Aortic smooth muscle cell (primary cell): ENCODE results near the gene TMLHE. TPM values are rescaled to one million over a fixed set of nuclear protein-coding genes. Genes with fewer than 3 reads are reported as not detected.

ENCODE experiments used
- total RNA-seq: library from RNA; depleted of rRNA; stranded (reverse); fragments of >200 nt; gene quantifications from 2 replicates; pipeline ENCODE4 v1.2.3, GENCODE V29; 2014

The TMLHE gene, protein sequence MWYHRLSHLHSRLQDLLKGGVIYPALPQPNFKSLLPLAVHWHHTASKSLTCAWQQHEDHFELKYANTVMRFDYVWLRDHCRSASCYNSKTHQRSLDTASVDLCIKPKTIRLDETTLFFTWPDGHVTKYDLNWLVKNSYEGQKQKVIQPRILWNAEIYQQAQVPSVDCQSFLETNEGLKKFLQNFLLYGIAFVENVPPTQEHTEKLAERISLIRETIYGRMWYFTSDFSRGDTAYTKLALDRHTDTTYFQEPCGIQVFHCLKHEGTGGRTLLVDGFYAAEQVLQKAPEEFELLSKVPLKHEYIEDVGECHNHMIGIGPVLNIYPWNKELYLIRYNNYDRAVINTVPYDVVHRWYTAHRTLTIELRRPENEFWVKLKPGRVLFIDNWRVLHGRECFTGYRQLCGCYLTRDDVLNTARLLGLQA
- total RNA-seq = 12.4 and 16.5 TPM in 2 replicates

DNA sequence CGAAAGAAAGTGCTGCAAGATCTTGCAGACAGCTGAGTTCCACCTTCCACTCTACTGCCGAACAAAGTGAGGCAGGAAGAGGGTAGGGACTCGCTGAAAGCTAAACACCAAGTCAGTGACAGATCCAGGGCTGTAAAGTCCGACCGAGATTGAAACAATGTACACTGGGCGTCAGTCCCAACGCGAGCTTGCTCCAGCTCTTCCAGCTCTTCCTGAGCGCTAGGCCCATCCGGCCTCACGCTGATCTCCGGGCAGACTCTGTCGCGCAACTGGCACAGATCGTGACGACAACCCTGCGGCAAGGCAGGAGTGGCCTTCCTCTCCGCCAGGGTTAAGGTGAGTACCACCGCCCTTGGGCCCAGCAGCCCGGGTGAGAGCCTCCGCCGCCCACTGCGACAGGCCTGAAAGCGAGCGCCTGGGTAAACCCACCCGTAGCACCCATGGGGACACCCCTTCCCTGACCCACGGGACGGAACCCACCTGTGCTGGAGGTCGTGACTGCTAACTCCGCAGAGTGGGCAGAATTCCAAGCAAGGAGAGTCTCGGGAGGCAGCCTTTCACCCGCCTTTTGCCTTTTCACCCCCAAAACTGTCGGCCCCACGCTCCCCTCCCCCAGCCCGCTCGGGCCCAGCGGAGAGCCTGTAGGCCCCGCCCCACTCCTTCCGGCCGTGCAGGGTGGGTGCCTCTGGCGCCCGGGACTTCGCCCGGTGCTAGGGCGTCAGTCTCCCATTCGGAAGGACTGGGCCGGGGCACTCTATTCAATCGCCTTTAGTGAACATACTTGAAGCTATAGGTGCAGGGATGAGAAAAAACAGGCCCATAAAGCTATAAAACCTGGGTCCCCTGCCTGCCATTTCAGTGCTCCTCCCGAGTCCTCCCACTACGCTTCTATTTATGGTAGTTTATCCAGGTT is at the start of gene TMLHE, which contains the start of gene SPRY3:
TSS of gene TMLHE (minus strand) at position 641 of the 913 bp plus-strand sequence. CDS start 67,676 bp downstream, outside the sequence.
TSS of gene SPRY3 (plus strand) at position 275 of the 913 bp plus-strand sequence.

DNA sequence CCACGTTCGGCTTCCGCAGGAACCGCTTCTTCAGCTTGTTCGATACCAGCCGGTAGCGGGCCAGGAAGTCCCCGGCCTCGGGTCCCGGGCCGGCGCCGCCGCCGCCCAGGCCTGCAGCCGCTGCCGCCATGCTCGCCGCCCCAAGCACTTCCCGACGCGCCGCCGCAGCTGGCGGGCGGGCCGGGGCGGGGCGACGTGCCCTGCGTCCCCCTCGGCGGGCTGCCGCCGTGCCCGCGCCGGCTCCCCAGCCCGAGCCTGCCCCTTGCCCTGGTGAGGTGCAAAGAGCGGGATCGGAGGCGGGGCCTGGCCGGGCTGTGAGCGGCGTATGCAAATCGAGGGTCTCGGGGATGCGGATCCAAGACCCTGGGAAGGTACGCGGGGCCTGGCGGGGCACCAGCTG is 154.3 kb downstream of the TMLHE start, which contains the start of gene F8A3:
TSS of gene F8A3 (minus strand) at position 150 of the 400 bp plus-strand sequence. CDS start at position 130, 20 bp downstream.

Other genes starting within 250 kb of the TMLHE start
- not detected in 2 replicates for gene F8A2, start 230.9 kb downstream of the TMLHE start, total RNA-seq
- 0.92 and 0.99 TPM in 2 replicates for gene F8A3, start 154.3 kb downstream of the TMLHE start, total RNA-seq
- gene SPRY3, start 366 bp downstream of the TMLHE start, total RNA-seq = 0.40 and 0.75 TPM in 2 replicates